ENCODE measurements around the gene OR2H1.
"Not testable (repeated sequence)": the region's sequence is repeated elsewhere in the genome, so short reads cannot be mapped to it uniquely, and the experiment has no call there.

Gene OR2H1

GRCh38 chr6:29456971-29457370, at the start of gene OR2H1, which contains the start of gene OR11A1:
Gene OR2H1 (plus strand): TSS chr6:29457155. CDS start chr6:29461770, 4,615 bp downstream.
Gene OR11A1 (minus strand): TSS chr6:29457071. CDS start chr6:29427641, 29,430 bp downstream.
- no peak for DNase-seq

- no peak for DNase-seq
These were observed 42.4 kb upstream of the OR2H1 start, which contains the start of gene OR12D1 for GRCh38 chr6:29414588-29414987. Gene OR12D1 (plus strand): TSS chr6:29414928.

- DNase-seq, result no peak
These were observed 37.4 kb upstream of the OR2H1 start for GRCh38 chr6:29419516-29419915.

GRCh38 chr6:29424168-29424567, 32.8 kb upstream of the OR2H1 start:
- DNase-seq, result no peak

GRCh38 chr6:29424575-29424974, 32.4 kb upstream of the OR2H1 start:
- no peak for DNase-seq

GRCh38 chr6:29425075-29425474, 31.9 kb upstream of the OR2H1 start:
- DNase-seq, result no peak

- no peak for DNase-seq
These were observed 30.3 kb upstream of the OR2H1 start for GRCh38 chr6:29426654-29427053.

GRCh38 chr6:29436730-29437129, 20.2 kb upstream of the OR2H1 start:
- DNase-seq, result not testable (repeated sequence)

- no peak for DNase-seq
These were observed 17.9 kb upstream of the OR2H1 start, which contains the start of gene OR10C1 for GRCh38 chr6:29439006-29439405. Gene OR10C1 (plus strand): TSS chr6:29439306. CDS start chr6:29440016, 710 bp downstream.

- DNase-seq, result no peak
These were observed 14.2 kb upstream of the OR2H1 start for GRCh38 chr6:29442719-29443118.

- DNase-seq, result not testable (repeated sequence)
These were observed 12.9 kb upstream of the OR2H1 start for GRCh38 chr6:29444031-29444430.

GRCh38 chr6:29447670-29448069, 9.3 kb upstream of the OR2H1 start:
- DNase-seq, result no peak

GRCh38 chr6:29451471-29452193, 5.3 kb upstream of the OR2H1 start:
- DNase-seq, result no peak

GRCh38 chr6:29461021-29461814, 4.3 kb downstream of the OR2H1 start:
- no peak for DNase-seq

GRCh38 chr6:29462022-29462421, 5.1 kb downstream of the OR2H1 start:
- DNase-seq, result no peak

GRCh38 chr6:29465279-29465678, 8.3 kb downstream of the OR2H1 start:
- no peak for DNase-seq

GRCh38 chr6:29465801-29466200, 8.8 kb downstream of the OR2H1 start:
- no peak for DNase-seq

- DNase-seq, result no peak
These were observed 9.3 kb downstream of the OR2H1 start for GRCh38 chr6:29466241-29466640.

GRCh38 chr6:29474996-29475395, 18.0 kb downstream of the OR2H1 start:
- no peak for DNase-seq

- DNase-seq, result no peak
These were observed 21.0 kb downstream of the OR2H1 start for GRCh38 chr6:29477923-29478450.

GRCh38 chr6:29478740-29479139, 21.8 kb downstream of the OR2H1 start:
- no peak for DNase-seq

GRCh38 chr6:29479560-29479959, 22.6 kb downstream of the OR2H1 start:
- DNase-seq, result no peak

GRCh38 chr6:29483186-29483585, 26.2 kb downstream of the OR2H1 start:
- DNase-seq, result no peak

GRCh38 chr6:29483735-29484134, 26.8 kb downstream of the OR2H1 start:
- no peak for DNase-seq
